ENCODE results near the gene PPM1A. TPM values are rescaled to one million over a fixed set of nuclear protein-coding genes. Genes with fewer than 3 reads are reported as not detected.
A peak's percentile ranks its signal among the peaks of the same experiment; 100 is the strongest.

The PPM1A gene
- total and polyA plus RNA-seq, 2 of the 13 experiments (the other 11 are each of a cell fraction or from before 2014, with no cell fraction given) = 23.3 to 29.8 TPM

GRCh38 chr14:60247994-60248696 lies 876 bp upstream of the PPM1A start (continued):
- peak; percentile 10; the same call in 1 of the 2 replicates for TF ChIP-seq STAT5B (CRISPR knock-in tag; IDR thresholded peaks at IDR 0.05)
- TF ChIP-seq SNAPC2 (CRISPR knock-in tag; IDR thresholded peaks at IDR 0.05) = no peak
- TF ChIP-seq, protein P1, sequence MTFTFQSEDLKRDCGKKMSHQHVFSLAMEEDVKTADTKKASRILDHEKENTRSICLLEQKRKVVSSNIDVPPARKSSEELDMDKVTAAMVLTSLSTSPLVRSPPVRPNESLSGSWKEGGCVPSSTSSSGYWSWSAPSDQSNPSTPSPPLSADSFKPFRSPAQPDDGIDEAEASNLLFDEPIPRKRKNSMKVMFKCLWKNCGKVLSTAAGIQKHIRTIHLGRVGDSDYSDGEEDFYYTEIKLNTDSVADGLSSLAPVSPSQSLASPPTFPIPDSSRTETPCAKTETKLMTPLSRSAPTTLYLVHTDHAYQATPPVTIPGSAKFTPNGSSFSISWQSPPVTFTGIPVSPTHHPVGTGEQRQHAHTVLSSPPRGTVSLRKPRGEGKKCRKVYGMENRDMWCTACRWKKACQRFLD (CRISPR knock-in tag; IDR thresholded peaks at IDR 0.05; ENCODE audit: borderline replicate concordance) = peak; percentile 20; the same call in 1 of the 2 replicates
- TF ChIP-seq ZNF550 (CRISPR knock-in tag; IDR thresholded peaks at IDR 0.05; ENCODE audit: borderline replicate concordance) = 0 out of 2 replicates have a peak, but pooled peaks have one; percentile 66
- TF ChIP-seq SNAI1 (CRISPR knock-in tag; IDR thresholded peaks at IDR 0.05; ENCODE audit: borderline replicate concordance) = 0 out of 2 replicates have a peak, but pooled peaks have one; percentile 43
- peak; percentile 42; the same call in 1 of the 2 replicates for TF ChIP-seq TFDP2 (CRISPR knock-in tag; IDR thresholded peaks at IDR 0.05)
- 0 out of 2 replicates have a peak, but pooled peaks have one; percentile 19 for TF ChIP-seq ZNF747 (CRISPR knock-in tag; IDR thresholded peaks at IDR 0.05; ENCODE audit: borderline replicate concordance)
- TF ChIP-seq PBX2 (CRISPR knock-in tag; IDR thresholded peaks at IDR 0.05) = peak; percentile 69
- TF ChIP-seq, protein P2, sequence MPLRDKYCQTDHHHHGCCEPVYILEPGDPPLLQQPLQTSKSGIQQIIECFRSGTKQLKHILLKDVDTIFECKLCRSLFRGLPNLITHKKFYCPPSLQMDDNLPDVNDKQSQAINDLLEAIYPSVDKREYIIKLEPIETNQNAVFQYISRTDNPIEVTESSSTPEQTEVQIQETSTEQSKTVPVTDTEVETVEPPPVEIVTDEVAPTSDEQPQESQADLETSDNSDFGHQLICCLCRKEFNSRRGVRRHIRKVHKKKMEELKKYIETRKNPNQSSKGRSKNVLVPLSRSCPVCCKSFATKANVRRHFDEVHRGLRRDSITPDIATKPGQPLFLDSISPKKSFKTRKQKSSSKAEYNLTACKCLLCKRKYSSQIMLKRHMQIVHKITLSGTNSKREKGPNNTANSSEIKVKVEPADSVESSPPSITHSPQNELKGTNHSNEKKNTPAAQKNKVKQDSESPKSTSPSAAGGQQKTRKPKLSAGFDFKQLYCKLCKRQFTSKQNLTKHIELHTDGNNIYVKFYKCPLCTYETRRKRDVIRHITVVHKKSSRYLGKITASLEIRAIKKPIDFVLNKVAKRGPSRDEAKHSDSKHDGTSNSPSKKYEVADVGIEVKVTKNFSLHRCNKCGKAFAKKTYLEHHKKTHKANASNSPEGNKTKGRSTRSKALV (CRISPR knock-in tag; IDR thresholded peaks at IDR 0.05) = 0 out of 2 replicates have a peak, but pooled peaks have one; percentile 45
- TF ChIP-seq SOX6 (IDR thresholded peaks at IDR 0.05) = no peak
- TF ChIP-seq SOX6 (CRISPR knock-in tag; IDR thresholded peaks at IDR 0.05) = 0 out of 2 replicates have a peak, but pooled peaks have one; percentile 53
- 0 out of 2 replicates have a peak, but pooled peaks have one; percentile 79 for TF ChIP-seq CAMTA2 (CRISPR knock-in tag; IDR thresholded peaks at IDR 0.05; ENCODE audit: borderline replicate concordance)
- no peak for TF ChIP-seq ZMAT5 (CRISPR knock-in tag; IDR thresholded peaks at IDR 0.05; ENCODE audit: borderline replicate concordance, low read depth)
- TF ChIP-seq, protein P3, sequence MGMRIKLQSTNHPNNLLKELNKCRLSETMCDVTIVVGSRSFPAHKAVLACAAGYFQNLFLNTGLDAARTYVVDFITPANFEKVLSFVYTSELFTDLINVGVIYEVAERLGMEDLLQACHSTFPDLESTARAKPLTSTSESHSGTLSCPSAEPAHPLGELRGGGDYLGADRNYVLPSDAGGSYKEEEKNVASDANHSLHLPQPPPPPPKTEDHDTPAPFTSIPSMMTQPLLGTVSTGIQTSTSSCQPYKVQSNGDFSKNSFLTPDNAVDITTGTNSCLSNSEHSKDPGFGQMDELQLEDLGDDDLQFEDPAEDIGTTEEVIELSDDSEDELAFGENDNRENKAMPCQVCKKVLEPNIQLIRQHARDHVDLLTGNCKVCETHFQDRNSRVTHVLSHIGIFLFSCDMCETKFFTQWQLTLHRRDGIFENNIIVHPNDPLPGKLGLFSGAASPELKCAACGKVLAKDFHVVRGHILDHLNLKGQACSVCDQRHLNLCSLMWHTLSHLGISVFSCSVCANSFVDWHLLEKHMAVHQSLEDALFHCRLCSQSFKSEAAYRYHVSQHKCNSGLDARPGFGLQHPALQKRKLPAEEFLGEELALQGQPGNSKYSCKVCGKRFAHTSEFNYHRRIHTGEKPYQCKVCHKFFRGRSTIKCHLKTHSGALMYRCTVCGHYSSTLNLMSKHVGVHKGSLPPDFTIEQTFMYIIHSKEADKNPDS (CRISPR knock-in tag; IDR thresholded peaks at IDR 0.05) = no peak
- peak; percentile 62; the same call in 1 of the 2 replicates for TF ChIP-seq ZNF619 (CRISPR knock-in tag; IDR thresholded peaks at IDR 0.05)
- no peak for TF ChIP-seq SMC3 (IDR thresholded peaks at IDR 0.05; ENCODE audit: low read length)
- peak; percentile 88 for TF ChIP-seq NFYC (CRISPR knock-in tag; IDR thresholded peaks at IDR 0.05)
